SU-DHL-6 (cell line): ENCODE measurements around the gene AP1G2.

Source experiments
- EZH2phosphoT487 ChIP-seq: fragments of 200-600 bp; sonication (generic), shearing (Covaris generic); conservative IDR thresholded peaks from 2 replicates; pipeline ENCODE4 v1.6.1; 2018; ENCODE audit warnings: mild to moderate bottlenecking, antibody characterized with exemption, low read length, moderate library complexity, mixed read lengths
- TF ChIP-seq, protein P1 (sequence below): fragments of 200-600 bp; sonication (generic); IDR thresholded peaks from one replicate; pipeline ENCODE4 v1.5.1; 2017; ENCODE audit warnings: antibody characterized with exemption, mild to moderate bottlenecking, low read length, moderate library complexity; ENCODE audit not compliant: insufficient read depth, poor library complexity, severe bottlenecking

DNA sequence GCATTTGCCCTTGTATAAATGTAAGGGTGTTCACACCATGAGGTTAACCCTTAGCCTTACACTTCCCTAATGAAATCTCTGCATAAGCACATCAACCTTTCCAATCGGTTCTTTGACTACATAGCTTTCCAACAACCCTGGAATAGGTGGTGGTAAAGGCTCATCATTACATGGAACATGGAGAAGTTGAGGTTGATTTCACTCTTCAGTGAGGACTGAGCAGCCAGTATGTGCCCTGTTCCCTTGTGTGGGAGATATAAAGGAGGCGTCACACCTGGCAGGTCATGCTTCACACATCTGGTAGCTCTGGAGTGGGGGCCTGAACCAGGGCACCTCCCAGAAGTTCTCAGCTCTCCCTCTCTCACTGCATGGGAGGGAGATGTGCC, 32.7 kb upstream of the AP1G2 start:
- TF ChIP-seq, protein P1, sequence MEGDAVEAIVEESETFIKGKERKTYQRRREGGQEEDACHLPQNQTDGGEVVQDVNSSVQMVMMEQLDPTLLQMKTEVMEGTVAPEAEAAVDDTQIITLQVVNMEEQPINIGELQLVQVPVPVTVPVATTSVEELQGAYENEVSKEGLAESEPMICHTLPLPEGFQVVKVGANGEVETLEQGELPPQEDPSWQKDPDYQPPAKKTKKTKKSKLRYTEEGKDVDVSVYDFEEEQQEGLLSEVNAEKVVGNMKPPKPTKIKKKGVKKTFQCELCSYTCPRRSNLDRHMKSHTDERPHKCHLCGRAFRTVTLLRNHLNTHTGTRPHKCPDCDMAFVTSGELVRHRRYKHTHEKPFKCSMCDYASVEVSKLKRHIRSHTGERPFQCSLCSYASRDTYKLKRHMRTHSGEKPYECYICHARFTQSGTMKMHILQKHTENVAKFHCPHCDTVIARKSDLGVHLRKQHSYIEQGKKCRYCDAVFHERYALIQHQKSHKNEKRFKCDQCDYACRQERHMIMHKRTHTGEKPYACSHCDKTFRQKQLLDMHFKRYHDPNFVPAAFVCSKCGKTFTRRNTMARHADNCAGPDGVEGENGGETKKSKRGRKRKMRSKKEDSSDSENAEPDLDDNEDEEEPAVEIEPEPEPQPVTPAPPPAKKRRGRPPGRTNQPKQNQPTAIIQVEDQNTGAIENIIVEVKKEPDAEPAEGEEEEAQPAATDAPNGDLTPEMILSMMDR: no peak
- TF ChIP-seq EZH2phosphoT487: no peak
